NB4 (cell line): Measurements from ENCODE around the gene SULF2.

Experiments used
- DNase-seq: peaks from one replicate; pipeline ENCODE4 v3.0.0; 2010; ENCODE audit warnings: low read depth
- H3K4me3 ChIP-seq: one replicate; pipeline ENCODE4 v1.5.1; 2011; ENCODE audit warnings: mild to moderate bottlenecking, low read depth, low read length, moderate library complexity
- MYC ChIP-seq: IDR thresholded peaks from 2 replicates; pipeline ENCODE4 v1.6.1; 2011; ENCODE audit warnings: low read depth, low read length
- POLR2A ChIP-seq: IDR thresholded peaks from 2 replicates; pipeline ENCODE4 v1.6.1; 2011; ENCODE audit warnings: mild to moderate bottlenecking; ENCODE audit not compliant: insufficient read length; ENCODE audit errors: extremely low read depth
- TF ChIP-seq, protein P1 (sequence below): IDR thresholded peaks from 2 replicates; pipeline ENCODE4 v1.6.1; 2011; ENCODE audit warnings: low read depth, low read length
- TF ChIP-seq, protein P2 (sequence below): IDR thresholded peaks from one replicate; pipeline ENCODE4 v1.5.1; 2012; ENCODE audit warnings: low read depth, low read length

SULF2 gene

DNA sequence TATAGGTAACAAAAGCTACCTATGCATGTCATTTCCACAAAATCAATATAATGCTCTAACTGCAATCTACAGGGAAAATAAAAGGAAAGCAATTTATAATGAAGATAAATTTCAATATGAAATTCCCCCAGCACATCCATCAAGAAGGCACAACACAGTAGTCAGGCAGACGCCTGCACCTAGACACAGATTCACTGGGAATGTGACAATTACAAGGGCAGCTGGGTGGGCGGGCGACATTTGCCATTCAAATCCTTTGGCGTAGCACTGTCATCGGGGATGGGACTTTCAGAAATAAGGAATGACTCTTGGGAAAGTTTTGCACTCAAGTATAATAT is 60.4 kb downstream of the SULF2 start:
- TF ChIP-seq POLR2A, result no peak
- TF ChIP-seq, protein P1, sequence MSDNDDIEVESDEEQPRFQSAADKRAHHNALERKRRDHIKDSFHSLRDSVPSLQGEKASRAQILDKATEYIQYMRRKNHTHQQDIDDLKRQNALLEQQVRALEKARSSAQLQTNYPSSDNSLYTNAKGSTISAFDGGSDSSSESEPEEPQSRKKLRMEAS, result no peak
- TF ChIP-seq, protein P2, sequence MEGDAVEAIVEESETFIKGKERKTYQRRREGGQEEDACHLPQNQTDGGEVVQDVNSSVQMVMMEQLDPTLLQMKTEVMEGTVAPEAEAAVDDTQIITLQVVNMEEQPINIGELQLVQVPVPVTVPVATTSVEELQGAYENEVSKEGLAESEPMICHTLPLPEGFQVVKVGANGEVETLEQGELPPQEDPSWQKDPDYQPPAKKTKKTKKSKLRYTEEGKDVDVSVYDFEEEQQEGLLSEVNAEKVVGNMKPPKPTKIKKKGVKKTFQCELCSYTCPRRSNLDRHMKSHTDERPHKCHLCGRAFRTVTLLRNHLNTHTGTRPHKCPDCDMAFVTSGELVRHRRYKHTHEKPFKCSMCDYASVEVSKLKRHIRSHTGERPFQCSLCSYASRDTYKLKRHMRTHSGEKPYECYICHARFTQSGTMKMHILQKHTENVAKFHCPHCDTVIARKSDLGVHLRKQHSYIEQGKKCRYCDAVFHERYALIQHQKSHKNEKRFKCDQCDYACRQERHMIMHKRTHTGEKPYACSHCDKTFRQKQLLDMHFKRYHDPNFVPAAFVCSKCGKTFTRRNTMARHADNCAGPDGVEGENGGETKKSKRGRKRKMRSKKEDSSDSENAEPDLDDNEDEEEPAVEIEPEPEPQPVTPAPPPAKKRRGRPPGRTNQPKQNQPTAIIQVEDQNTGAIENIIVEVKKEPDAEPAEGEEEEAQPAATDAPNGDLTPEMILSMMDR, result no peak
- TF ChIP-seq MYC, result no peak
- H3K4me3 ChIP-seq, result no peak overlapping the region
- DNase-seq, result no peak

DNA sequence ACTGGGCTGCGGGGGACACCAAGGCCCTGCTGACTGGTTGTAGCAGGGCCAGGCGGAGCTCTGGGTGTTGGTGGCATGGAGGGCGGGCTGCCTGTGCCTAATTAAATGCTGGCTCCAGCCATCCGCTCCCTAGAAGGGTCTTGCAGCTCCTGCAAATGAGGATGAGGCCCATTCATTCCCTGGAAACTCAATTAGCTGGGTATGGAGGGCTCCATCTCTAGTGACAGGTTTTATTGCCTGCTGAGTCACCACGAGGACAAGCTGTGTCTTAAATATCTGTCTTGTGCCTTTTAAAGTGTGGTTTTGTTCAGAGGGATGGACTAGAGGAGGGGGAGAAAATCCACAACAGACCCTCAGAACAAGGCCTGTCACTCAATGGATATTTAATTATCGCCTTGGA is 60.9 kb downstream of the SULF2 start:
- no peak overlapping the region for H3K4me3 ChIP-seq
- DNase-seq, result peak; percentile 42
- TF ChIP-seq MYC (no peak), POLR2A (no peak)
- TF ChIP-seq, protein P2, result no peak
- TF ChIP-seq, protein P1, result no peak

DNA sequence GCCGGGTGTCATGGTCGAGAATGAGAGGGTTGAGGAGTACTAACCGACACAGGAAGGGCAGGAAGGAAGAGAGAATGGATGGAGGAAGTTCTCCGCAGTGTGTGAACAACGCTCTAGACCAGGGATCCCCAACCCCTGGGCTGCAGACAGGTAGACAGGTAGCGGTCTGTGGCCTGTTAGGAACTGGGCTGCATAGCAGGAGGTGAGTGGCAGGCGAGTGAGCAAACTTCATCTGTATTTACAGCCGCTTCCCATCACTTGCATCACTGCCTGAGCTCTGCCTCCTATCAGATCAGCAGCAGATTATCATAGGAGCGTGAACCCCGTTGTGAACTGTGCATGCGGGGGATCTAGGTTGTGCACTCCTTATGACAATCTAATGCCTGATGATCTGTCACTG is 62.0 kb downstream of the SULF2 start:
- no peak overlapping the region for H3K4me3 ChIP-seq
- TF ChIP-seq, protein P1, result no peak
- TF ChIP-seq POLR2A (no peak), MYC (no peak)
- TF ChIP-seq, protein P2, result no peak

DNA sequence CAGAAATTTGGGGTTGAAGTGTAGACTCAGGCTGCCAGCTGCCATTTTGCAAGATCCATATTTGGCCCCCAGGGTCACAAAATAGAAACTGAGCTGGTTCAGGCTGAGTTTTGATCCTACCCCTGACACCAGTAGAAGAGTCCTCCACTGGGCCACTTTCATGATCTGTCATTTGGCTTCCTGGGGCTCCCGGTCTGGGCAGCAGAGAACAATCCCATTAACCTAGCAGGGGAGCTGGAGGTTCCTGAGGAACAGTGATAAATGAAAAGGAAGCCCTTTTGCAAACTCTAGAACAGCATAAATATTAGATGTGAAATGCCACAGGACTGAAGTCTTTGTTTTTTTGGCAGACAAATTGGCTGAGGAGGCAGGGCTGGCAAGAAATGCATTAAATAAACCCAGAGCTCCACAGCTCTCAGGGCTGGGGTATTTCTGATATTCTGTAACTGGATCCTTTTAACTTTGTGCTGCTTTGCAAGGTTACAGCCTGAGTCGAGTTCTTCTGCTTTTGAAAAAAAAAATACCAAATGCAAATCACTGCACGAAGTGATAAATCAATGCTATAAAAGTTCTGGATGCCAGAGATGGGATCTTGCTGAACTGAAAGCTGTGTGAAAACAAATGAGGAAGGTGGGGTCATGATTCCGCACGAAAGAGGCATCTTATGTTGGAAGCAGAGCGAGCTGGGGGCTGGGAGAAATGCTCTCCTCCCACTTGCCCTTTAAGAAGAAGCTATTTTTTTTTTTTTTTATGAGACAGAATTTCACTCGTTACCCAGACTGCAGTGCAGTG is 64.4 kb downstream of the SULF2 start:
- DNase-seq, result no peak
- no peak for TF ChIP-seq MYC
- no peak overlapping the region for H3K4me3 ChIP-seq

More for the DNA sequence above, 62.0 kb downstream of the SULF2 start:
- DNase-seq, result no peak

DNA sequence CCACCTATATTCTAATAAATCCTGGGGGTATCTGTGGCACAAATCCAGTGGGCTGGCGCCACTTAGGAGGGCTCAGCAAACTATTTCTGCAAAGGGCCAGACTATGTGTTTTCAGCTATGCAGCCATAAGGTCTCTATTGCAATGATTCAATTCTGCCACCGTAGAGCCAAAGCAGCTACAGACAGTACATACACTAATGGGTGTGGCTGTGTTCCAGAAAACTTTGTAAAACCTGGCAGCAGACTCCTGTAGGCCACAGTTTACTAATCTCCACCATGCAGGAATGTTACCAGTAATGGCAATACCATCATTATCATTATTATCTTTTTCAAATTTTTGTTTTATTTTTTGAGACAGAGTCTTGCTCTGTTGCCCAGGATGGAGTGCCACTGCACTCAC is 65.7 kb downstream of the SULF2 start:
- no peak overlapping the region for H3K4me3 ChIP-seq
- no peak for DNase-seq
- TF ChIP-seq MYC, result no peak
- TF ChIP-seq, protein P1, result no peak
- TF ChIP-seq, protein P2, result no peak
- no peak for TF ChIP-seq POLR2A

DNA sequence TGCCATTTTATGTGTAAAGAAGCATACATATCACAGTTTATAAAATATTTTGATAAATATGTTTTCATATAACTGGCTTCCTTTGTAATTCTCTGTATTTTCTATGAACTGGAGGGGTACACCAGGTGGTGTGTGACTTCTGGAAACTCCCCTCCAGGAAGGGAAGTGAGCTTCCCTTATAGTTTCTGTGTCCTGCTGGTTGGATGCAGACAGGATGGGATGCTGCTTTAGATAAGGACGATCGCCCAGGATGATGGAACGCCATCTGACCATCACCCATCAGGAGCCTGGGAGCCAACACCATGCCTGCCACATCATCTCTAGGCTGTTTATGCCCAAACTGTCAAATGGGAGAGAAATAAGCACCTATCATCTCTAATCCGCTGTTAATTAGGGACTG is 66.1 kb downstream of the SULF2 start:
- DNase-seq, result no peak
- TF ChIP-seq POLR2A (no peak), MYC (no peak)
- TF ChIP-seq, protein P1, result no peak
- TF ChIP-seq, protein P2, result no peak
- no peak overlapping the region for H3K4me3 ChIP-seq
